HG02970 (cell line): ENCODE data around the gene RDH11.

Source experiments
- ATAC-seq: cut with Tn5 transposase; IDR thresholded peaks from one replicate; pipeline ENCODE4 v1.9.1; 2021; ENCODE audit warnings: mild to moderate bottlenecking, moderate library complexity, moderate number of reproducible peaks; ENCODE audit not compliant: unreplicated experiment, low FRiP score

Gene RDH11

DNA sequence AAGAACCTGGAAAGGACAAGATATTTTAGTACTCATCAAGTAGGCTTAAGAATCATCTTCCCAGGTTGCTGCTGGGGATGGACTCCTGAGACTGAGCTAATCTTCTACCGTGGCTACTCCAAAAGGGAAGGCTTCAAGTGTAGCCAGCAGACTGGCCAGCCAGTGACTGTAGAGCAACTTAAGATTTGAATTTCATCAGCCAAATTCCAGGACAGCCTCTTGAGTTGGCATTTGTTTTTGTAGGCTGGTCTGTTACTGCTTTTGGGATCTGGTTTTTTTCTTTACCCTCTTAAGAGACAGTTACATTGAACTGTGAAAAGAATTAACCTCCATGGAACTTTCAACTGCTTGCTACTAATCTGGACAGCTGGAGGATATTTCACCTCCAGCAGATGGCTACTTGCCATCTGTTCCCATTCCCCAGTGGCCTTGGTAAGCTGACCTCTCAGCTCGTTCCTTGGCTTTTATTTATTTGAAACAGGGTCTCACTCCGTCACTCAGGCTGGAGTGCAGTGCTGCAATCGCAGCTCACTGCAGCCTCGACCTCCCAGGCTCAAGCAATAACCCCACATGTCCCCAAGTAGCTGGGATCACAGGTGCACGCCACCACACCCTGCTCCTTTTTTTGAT is 41.8 kb downstream of the RDH11 start:
- no peak for ATAC-seq

DNA sequence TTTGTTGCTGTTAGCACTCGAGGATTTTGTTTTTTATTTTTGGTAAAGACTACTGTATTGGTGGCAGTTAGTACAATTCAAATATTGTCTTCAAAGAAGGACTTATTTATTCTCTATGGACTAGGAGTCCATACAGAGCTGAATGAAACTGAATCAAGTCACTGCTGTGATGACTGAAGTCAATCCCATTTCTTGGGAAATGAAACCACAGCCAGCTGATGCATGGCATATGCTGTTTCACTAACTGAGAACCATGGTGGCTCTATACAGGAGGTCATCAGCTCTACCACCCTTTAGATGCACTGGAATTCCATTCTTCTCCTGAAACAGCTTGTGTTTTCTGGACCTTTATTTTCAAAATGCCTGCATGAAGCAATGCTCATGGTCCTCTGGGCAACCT is 43.4 kb downstream of the RDH11 start:
- ATAC-seq = no peak

DNA sequence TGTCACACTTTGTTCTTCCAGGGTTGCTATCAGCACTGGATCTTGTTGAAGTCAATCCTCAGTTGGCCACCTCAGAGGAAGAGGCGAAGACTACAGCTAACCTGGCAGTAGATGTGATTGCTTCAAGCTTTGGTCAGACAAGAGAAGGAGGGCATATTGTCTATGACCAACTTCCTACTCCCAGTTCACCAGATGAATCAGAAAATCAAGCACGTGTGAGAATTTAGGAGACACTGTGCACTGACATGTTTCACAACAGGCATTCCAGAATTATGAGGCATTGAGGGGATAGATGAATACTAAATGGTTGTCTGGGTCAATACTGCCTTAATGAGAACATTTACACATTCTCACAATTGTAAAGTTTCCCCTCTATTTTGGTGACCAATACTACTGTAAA is 44.9 kb downstream of the RDH11 start:
- no peak for ATAC-seq

DNA sequence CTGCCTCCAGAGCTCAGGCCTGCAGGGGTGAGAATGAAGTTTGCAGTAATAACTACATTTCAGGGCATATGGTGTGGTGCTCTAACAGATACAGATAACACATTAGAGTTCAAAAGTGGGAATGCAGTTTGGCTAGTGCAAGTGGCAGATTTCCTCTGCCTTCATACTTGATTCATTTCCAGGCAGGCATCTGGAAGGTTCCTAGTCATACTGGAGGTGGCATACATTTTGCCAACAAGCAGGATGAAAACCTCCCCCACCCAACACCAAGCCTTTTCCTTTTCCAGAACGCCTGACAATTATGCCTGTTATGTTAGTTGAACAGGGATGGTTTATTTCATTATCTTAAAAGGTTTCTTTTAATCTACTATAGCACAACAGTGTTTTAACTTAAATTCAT is 45.4 kb downstream of the RDH11 start:
- no peak for ATAC-seq

DNA sequence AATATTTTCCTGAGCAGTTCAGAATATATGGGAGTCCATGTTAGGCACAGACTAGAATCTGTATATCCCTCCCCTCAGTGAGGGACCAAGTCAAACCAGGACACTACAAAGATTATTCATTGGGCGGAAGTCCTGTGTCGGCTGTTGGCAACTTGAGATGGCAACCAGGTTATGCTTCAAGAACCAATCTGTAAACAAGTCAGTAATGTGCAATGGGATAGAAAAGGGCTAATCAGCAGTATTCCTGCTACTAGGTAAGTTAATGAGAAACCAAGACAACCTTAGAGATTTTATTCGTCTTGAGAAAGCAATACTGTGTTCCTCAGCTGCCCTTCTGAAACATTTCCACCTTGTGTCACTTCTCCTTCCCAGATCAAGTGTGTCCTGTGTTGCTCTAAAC is 49.4 kb downstream of the RDH11 start:
- no peak for ATAC-seq

DNA sequence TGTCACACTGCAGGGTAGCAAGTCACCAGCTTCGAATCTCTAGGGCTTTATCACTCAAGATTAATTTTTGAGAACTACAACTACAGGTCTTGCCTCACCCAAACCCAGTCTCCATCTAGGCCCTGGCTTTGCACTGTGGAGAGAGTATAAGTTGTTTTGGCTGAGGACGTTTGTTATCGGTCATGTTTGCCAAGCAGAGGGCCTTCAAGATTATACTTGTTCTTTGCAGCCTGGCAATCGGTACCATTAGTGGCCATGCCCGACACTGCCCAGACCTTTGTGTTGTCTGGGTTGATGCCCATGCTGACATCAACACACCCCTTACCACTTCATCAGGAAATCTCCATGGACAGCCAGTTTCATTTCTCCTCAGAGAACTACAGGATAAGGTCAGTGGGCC is 50.1 kb downstream of the RDH11 start:
- no peak for ATAC-seq

DNA sequence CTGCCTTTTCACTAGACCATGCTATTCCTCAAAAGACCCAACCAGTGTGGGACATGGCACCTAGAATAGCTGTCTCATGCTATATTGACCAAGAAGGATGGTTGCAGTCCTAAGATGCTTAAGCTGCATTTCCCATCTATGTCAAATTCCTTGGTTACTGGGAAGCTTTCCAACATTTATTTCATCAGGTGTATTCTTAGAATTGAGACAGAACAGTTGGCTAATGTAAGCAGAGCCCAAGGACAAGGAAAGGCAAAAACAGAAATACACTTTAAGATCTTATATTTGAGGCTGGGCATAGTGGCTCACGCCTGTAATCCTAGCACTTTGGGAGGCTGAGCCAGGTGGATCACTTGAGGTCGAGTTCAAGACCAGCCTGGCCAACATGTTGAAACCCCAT is 51.1 kb downstream of the RDH11 start:
- no peak for ATAC-seq

DNA sequence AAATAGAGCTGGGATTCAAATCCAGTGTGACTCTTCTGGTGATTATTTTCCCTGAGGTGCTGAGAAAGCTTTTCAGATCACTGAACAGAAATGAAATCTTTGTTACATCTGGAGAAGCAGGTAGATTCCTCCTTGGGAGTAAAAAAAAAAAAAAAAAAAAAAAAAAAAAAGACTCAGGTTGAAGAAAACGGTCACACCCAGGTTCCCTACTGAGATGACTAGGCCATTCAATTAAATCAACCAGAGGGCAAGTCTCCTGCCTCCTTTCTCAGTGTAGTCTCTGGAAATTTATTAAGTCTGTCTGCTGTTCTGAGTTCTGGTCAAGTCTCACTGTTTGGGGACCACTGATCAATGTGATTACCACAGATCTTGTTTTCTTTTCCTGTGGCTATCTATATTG is 51.9 kb downstream of the RDH11 start:
- ATAC-seq = no peak

DNA sequence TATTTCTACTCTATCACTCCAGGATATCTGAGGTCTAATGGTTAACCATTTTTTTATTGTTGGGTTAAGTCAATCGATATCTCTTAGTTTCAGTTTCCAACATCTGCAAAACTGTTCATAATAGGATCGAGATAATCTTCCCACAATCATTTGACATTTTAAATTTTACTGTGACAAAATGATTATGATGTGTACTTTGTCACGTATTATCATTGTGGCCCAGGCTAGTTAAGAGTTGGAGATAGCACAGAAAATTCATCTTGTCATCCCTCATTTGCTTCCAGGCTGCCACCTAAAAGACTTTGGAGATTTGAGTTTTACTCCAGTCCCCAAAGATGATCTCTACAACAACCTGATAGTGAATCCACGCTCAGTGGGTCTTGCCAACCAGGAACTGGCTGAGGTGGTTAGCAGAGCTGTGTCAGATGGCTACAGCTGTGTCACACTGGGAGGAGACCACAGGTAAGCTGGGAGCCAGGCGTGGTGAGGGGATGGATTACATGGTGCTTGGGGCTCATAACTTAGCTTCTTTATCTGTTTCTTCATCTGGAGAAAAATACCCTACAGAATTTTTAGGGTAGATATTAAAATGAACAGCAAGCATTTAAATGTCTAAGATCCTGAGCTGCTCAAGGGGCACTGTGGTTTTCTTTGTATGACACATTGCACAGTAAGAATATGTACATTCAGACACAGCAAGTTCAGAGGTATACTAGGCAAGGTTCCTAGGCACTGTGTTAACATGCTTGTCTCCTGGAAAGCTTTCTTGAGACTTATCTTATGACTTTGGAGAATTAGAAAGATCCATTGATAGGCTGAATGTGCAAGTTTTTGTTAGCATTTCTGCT is 53.4 kb downstream of the RDH11 start:
- no peak for ATAC-seq

DNA sequence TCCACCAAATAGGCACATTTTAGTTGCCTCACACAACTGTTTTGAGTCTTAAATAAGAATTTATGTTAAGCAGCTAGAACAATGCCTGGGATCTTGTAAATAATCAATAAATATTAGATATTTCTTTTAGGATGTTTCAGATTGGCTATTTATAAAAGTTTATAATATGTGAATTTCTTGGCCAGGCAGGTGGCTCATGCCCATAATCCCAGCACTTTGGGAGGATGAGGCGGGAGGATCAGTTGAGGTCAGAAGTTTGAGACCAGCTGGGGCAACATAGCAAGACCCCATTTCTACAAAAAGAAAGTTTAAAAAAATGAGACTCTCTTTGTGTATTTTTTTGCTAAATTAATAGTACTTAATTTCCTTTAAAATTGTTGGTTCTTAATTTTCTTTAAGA is 54.1 kb downstream of the RDH11 start:
- no peak for ATAC-seq

DNA sequence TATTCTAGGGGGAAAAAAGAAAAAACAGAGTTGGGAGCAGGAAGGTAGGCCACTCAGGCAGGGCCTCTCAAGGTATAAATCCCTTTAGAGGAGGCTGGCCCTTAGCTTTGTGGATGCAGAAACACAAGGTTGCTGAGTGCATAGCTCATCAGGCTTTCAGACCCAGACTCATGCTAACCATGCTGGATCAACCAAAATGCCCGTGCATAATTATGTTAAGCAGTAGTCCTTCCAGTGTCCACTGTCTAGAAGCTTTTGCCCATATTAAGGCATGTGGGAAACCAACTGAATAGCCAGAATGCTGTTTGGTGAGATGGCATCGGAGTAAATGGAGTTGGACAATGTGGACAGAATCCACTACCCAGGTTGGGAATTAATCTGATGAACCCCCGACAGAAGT is 56.9 kb downstream of the RDH11 start:
- ATAC-seq = no peak

DNA sequence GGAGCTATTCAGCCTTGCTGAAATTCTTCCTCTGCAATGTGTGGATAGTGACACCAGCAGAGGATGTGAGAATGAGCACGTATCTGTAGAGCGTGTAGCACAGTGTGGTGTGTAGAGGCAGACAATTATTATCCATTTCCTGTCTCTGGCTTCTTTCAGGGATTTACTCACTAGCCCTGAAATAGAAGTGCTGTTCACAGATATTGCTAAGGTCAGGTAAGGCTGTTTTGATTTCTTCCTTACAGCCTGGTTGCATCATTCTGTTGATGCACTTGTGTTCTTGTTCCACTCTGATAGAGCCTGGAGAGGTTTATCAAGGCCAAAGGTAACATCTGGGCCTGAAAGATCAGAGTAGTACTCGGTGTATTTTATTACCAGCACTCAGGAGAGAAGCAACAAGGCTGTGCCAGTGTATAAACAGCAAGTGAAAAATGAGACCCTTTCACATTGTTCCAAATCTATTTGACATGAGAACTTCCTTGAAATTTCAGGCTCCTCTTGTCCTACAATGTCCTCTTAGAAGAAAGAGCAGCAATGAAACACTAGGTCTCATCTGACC is 59.1 kb downstream of the RDH11 start:
- no peak for ATAC-seq

DNA sequence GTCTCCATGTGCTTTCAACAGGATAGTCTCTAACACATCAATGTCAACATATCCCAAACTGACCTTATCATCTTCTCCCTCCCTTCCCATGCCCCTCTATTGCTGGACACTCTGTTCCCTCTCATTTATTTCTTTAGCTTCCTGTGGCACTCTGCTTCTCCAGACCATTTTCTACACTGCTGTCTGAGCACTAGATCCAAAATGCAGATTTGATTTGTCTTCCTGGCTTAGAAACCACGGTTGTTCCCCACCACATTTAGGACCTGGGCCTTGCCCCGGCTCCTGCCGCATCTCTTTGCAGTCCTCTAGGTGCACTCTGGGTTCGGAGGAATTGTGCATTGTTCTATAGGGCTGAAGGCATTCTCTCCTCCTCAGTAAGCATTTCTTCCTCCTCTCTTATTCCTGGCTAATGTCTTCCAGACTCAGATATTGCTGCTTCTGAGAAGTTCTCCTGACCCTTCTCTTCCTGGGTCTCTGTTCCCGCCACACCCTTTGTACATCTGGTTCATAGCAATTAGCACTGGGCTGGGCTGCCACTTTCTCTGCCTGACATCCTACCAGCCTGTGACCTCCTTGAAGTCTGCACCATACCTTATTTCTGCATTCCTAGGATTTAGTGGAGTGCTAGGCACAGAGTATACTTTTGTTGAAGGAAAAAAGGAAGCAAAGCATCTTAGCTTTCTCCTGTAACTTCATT is 62.0 kb downstream of the RDH11 start:
- ATAC-seq = no peak

DNA sequence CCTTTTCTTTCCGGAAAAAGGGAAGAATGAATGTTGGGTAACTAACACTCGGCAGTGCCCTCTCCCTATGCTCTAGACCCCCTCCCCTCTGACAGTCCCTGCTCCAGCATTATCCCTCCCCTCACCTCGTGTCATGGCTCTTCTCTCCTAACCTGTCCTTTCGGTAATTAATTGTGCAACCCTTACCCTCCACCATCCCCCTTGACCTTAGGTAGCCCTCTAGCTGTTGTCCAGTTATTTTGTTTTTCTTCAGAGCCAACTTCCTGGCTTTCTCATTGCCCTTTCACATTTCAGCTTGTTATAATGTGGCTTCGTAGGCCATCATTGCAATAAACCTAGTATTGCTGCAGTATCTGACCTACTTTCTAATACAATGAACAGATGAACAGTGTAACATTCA is 64.6 kb downstream of the RDH11 start:
- no peak for ATAC-seq

DNA sequence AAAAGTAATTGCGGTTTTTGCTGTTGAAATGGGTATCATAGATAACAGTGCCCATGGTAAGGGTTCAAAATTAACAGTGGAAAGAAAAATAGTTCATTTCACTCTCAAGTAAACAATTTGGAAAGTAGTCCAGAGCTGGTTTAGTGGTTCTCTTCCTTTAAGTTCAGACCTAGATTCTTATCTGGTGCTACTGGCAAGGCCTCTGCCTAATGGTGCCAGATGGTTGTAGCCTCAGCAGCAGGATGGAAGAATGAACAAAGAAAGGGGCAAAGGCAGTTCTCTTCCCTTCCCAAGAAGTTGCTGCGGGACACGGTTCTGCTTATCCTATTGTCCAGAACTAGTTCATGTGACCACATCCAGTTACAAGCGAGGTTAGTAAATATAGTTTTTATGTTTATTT is 65.4 kb downstream of the RDH11 start:
- no peak for ATAC-seq

DNA sequence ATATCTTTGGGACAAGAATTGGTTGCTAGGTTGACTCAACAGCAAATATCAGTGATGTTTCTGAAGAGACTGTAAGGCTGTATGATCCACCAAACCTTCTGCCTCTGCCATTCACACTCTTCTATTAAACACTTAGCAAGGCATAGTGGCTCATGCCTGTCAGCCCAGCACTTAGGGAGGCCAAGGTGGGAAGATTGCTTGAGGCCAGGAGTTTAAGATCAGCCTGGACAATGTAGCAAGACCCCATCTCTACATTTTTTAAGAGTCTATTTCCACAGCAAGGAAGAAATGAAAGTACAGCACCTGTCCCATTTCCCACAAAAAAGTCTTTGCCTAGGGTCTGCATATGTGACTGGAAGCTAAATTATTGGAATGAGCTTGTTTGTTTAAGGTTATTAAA is 68.0 kb downstream of the RDH11 start:
- ATAC-seq = no peak
